Measurements from ENCODE around the gene CENPO.

- TF ChIP-seq CTCF (IDR thresholded peaks at IDR 0.05; ENCODE audit: poor library complexity) = no peak
- no peak for TF ChIP-seq EZH2phosphoT487 (IDR thresholded peaks at IDR 0.05; ENCODE audit: low read depth, severe bottlenecking, unreplicated experiment)
- TF ChIP-seq EZH2 (IDR thresholded peaks at IDR 0.05; ENCODE audit: borderline replicate concordance) = no peak
Observed at GRCh38 chr2:24787532-24787931, 5.7 kb upstream of the CENPO start.
